Dermis lymphatic vessel endothelial cell (primary cell): ENCODE measurements around the gene PDSS2. TPM values are rescaled to one million over a fixed set of nuclear protein-coding genes. Genes with fewer than 3 reads are reported as not detected.

Experiments used
- total RNA-seq: library from RNA; depleted of rRNA; stranded (reverse); fragments of >200 nt; gene quantifications from 2 replicates; pipeline ENCODE4 v1.2.1, GENCODE V29; 2014

The PDSS2 gene
- 5.4 and 6.3 TPM in 2 replicates for total RNA-seq

GRCh38 chr6:107459283-107460082 lies at the start of gene PDSS2:
PDSS2 (minus strand) TSS chr6:107459564; CDS start chr6:107459285, 279 bp downstream.

GRCh38 chr6:107489636-107490565 lies 30.5 kb upstream of the PDSS2 start, which contains the start of gene SOBP:
SOBP (plus strand) TSS chr6:107490117; CDS start chr6:107490617, 500 bp downstream.

GRCh38 chr6:107114926-107115694 lies 344.3 kb downstream of the PDSS2 start, which contains the start of gene BEND3:
BEND3 (minus strand) TSS chr6:107115515; CDS start chr6:107099285, 16,230 bp downstream.

Other genes with a start within 250 kb of the PDSS2 start
- under 0.01 and 2.2 TPM in 2 replicates for gene SOBP, start 30.6 kb upstream of the PDSS2 start, total RNA-seq